H7 (cell line): ENCODE results near the gene NR3C1. TPM values are rescaled to one million over a fixed set of nuclear protein-coding genes. Genes with fewer than 3 reads are reported as not detected.
A peak's percentile ranks its signal among the peaks of the same experiment; 100 is the strongest.

Source experiments
- DNase-seq: peaks from one replicate; pipeline ENCODE4 v3.0.0; 2012
- H3K27me3 ChIP-seq: 2 replicates; pipeline ENCODE4 v1.6.0; 2011; ENCODE audit warnings: mild to moderate bottlenecking, low read length; ENCODE audit not compliant: control insufficient read depth, insufficient read depth
- H3K36me3 ChIP-seq: replicated peaks from 2 replicates; pipeline ENCODE4 v1.5.1; 2011; ENCODE audit warnings: low read length; ENCODE audit not compliant: control insufficient read depth, insufficient read depth
- H3K4me3 ChIP-seq: 2 replicates; pipeline ENCODE4 v1.5.1; 2011; ENCODE audit warnings: low read depth, mild to moderate bottlenecking, control low read depth, low read length, moderate library complexity; ENCODE audit not compliant: insufficient read depth
- total RNA-seq: library from RNA; depleted of rRNA; stranded (reverse); fragments of >200 nt; shearing (Covaris generic); gene quantifications from 2 replicates; pipeline ENCODE4 v1.2.3, GENCODE V29; 2014

Gene NR3C1
- total RNA-seq, 1 experiment from 2014 or later, result 21.1 TPM

DNA sequence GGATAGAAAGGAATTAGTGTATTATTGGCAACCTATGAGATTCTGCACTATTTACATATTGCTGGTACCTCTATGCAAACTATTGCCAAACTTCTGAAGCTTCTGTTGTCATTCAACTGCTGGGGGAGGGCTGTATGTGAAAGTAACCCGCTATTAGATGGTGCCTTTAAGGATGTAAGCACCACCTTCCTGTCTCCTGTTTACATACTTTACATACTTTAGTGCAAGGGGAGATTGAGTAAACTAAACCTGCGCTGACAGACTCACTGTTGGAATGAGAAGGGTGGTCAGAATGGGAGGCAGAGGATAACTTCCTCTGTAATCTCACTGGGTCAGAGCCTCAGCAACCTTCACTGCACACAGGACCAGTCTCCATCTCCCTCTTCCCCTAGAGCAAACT, 123.8 kb downstream of the NR3C1 start:
- DNase-seq, result peak; percentile 26
- H3K36me3 ChIP-seq, result no peaks in the 10 kb centered on the region
- no peak overlapping the region for H3K4me3 ChIP-seq
- H3K27me3 ChIP-seq, result no peaks in the 10 kb centered on the region

DNA sequence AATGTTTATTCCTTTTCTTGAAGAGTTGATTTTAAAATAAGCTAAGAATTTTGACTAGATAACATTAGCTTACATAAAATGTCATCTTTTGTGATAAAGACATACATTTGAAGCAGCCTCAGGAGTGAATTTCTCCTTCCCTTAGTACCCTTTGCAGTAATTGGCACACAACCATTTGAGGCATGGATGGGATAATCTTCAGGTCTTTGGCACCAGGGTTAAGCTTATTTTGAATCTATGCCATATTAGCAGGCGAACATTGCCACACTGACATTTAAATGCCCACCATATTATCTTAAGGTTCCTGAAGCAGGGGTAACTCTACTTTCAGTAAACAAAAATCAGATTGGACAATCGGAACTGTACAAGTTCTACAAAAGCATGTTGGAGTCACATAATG, 126.0 kb downstream of the NR3C1 start:
- Histone ChIP-seq H3K36me3 (no peaks in the 10 kb centered on the region), H3K4me3 (no peak overlapping the region), H3K27me3 (no peaks in the 10 kb centered on the region)
- DNase-seq, result no peak

DNA sequence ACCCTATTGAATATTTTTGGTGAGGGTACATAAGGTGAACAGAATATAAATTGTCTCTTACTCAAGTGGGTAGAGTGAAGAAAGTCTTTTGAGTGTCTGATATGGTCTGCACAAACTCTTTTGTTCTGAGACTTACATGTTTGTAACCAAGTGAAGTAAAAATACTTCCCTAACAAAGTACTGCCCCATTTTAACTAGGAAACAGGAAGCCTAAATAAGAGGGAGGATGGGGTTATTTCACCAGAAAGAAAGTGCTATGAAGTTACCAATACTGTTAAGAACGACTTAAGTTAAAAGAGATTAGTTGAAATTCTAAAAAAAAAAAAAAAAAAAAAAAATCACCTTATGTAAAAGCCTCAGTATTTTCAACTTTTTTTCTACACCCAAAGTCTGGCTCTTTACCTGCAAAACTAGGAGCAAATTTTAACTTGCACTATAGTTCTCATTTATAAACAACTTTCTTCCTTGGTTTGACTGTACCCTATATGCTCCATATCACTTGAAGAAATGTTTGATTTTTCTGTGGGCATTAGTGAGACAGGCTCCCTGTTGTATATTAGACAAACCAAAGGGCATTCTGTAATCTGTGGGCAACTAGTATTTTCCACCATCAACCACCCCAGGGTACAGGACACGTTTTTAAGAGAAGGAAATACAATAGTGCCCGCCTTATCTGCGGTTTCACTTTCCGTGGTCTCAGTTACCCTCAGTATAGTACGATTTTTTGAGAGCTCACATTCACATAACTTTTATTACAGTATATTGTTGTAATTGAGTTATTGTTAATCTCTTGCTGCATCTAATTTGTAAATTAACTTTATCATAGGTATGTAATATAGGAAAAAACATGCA, 127.7 kb downstream of the NR3C1 start:
- Histone ChIP-seq H3K4me3 (no peak overlapping the region), H3K36me3 (no peaks in the 10 kb centered on the region), H3K27me3 (no peaks in the 10 kb centered on the region)
- no peak for DNase-seq

DNA sequence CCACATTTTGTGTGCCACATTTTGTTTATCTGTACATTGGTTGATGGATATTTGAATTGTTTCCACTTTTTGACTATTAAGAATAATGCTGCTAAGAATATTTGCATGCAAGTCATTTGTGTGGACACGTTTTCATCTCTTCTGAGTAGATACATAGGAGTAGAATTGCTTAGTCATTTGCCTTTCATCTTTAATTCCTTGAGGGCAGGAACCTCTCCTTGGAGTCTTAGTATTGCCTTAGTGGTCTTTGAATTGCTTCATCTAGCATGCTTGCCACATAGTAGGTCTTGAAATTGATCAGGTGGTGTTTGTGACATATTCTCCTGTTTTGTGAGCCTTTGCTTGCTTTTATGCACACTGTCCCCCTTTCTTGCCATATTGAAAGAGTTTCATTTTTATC, 128.5 kb downstream of the NR3C1 start:
- H3K4me3 ChIP-seq, result no peak overlapping the region
- no peaks in the 10 kb centered on the region for H3K27me3 ChIP-seq
- no peaks in the 10 kb centered on the region for H3K36me3 ChIP-seq
- DNase-seq, result no peak

DNA sequence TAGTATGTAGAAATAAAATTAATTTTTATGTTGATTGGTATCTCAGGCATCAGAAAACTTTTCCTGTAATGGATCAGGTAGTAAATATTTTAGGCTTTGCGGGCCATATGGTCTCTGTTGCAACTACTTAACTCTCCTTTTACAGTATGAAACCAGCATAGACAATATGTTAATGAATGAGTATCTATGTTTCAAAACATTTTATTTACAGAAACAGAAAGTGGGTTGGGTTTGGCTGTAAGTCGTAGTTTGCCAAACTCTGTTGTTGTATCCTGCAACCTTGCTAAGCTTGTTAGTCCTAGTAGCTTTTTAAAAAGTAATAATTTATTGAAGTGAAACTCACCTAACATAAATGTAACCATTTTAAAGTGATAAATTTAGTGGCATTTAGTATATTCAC, 132.1 kb downstream of the NR3C1 start:
- Histone ChIP-seq H3K27me3 (no peaks in the 10 kb centered on the region), H3K4me3 (no peak overlapping the region), H3K36me3 (no peaks in the 10 kb centered on the region)
- no peak for DNase-seq

DNA sequence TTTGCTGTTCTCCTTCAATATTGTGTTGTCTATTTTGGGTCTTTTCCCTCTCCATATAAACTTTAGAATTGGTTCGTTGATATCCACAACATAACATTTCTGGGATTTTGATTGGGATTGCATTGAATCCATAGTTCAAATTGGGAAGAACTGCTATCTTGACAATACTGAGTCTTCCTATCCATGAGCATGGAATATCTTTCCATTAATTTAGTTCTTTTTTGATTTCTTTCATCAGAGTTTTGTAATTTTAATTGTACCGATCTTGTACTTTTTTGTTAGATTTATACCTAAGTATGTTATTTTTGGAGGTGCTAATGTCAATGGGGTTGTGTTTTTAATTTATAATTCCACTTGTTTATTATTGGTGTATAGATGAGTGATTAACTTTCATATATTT, 135.1 kb downstream of the NR3C1 start:
- H3K4me3 ChIP-seq, result no peak overlapping the region
- no peaks in the 10 kb centered on the region for H3K36me3 ChIP-seq
- no peaks in the 10 kb centered on the region for H3K27me3 ChIP-seq
- no peak for DNase-seq

DNA sequence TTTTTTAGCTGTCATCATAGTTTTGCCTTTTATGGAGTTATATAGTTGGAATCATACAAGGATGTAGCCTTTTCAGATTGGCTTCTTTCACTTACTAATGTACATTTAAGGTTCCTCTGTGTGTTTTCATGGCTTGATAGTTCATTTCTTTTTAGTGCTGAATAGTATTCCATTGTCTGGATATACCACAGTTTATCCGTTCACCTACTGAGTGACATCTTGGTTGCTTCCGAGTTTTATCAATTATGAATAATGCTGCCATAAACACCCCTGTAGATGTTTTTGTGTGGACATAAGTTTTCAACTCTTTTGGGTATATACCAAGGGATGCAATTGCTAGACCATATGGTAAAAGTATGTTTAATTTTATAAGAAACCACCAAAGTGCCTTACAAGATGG, 136.3 kb downstream of the NR3C1 start:
- H3K36me3 ChIP-seq, result no peaks in the 10 kb centered on the region
- no peak for DNase-seq
- H3K27me3 ChIP-seq, result no peaks in the 10 kb centered on the region
- no peak overlapping the region for H3K4me3 ChIP-seq

DNA sequence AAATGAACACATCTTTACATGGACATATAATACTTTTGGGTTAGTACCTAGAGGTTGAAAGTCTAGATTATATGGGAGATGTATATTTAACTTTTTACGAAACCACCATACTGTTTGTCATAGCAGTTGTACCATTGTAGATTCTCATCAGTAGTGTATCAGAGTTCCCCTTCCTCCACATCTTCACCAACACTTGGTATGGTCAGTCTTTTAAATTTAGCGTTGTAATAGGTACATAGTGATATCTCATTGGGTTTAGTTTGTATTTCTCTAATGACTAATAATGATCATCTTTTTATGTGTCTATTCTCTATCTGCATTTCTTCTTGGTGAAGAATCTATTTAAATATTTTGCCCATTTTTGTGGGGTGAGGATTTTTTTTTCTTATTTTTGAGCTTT, 137.5 kb downstream of the NR3C1 start:
- DNase-seq, result no peak
- Histone ChIP-seq H3K36me3 (no peaks in the 10 kb centered on the region), H3K27me3 (no peaks in the 10 kb centered on the region), H3K4me3 (no peak overlapping the region)

DNA sequence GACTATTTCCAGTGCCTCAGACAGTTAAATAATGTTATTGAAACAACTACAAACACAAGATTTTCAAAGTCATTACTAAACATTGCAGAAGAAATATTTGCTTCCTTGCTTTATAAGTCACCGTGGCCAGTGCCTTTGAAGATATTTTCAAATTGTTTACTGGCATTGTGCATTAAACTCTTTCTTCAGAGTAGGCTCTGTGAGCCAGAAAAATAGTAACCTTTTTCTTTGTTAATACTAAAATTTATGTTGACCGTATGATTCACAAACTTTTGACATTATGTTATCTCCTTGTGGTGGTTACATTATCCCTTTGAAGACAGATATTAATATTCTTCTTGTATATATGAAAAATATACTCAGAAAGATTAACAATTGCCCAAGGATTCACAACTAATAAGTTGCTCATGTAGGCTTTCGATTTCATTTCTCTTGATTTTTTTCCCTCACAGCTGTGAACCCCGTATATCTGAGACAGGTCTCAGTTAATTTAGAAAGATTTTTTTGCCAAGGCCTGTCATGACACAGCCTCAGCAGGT, 140.1 kb downstream of the NR3C1 start:
- H3K4me3 ChIP-seq, result no peak overlapping the region
- no peak for DNase-seq
- H3K27me3 ChIP-seq, result no peaks in the 10 kb centered on the region
- H3K36me3 ChIP-seq, result no peaks in the 10 kb centered on the region

DNA sequence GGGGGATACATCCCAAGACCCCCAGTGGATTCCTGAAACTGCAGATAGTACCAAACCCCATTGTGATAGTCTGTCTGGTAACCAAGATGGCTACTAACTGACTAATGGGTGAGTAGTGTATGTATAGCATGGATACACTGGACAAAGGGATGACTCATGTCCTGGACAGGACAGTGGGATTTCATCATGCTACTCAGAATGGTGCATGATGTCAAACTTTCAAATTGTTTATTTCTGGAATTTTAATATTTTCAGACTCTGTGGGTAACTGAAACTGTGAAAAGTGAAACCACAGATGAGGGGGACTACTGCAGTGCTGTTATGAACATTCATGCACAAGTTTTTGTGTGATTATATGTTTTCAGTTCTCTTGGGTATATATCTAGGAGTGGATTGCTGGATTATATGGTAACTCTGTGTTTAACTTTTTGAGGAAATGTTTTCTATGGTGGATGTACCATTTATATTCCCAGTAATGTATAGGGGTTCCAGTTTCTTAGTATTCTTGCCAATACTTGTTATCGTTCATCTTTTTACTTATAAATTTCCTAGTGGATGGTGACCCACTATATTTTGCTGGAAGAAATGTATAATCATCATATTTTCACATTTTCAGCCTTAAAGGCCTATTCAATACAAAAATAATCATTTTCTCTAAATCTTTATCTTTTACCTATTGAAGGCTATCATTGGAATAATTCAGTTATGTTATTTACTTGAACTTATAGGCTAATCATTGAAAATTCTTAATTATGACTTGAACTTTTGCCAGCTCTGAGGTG, 140.9 kb downstream of the NR3C1 start:
- no peaks in the 10 kb centered on the region for H3K27me3 ChIP-seq
- DNase-seq, result no peak
- no peak overlapping the region for H3K4me3 ChIP-seq
- no peaks in the 10 kb centered on the region for H3K36me3 ChIP-seq

DNA sequence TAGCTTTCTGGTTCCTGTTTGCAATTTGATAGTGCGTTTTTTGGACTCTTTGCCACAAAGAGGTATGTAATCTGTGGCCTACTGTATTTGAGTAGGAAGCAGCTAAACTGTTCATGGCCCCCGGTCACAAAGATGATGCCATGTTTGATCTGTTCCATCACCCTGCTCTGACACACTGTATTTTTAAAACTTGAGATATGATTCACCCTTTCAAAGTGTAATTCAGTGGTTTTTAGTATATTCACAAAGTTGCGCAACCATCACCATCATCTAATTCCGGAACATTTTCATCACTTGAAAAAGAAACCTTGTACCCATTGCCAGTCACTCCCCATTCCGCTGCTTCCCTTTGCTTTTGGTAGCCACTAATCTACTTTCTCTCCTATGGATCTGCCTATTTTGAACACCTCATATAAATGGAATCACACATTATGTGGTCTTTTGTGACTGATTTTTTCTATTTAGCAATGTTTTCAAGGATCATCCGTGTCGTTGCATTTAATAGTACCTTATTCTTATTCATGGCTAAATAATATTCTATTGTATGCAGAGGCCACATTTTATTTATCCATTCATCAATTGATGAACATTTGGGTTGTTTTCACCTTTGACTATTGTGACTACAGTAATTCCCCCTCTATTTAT, 141.6 kb downstream of the NR3C1 start:
- no peaks in the 10 kb centered on the region for H3K36me3 ChIP-seq
- no peaks in the 10 kb centered on the region for H3K27me3 ChIP-seq
- DNase-seq, result no peak
- H3K4me3 ChIP-seq, result no peak overlapping the region

DNA sequence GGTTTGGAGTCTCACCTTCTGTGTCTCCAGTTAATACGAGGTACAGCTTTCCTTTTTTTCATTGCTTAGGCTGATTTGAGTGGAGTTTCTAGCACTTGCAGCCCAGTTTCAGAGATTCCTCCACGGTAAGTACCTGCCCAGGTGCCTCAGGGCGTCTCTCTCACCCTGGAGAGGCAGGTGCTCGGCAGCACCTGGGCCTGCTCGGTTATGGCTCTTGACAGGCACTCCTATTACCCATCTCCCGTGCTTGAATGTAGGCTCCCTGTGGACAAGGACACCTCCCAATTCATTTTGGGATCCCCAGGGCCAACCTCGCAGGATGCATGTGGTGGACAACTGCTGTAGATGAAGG, 144.3 kb downstream of the NR3C1 start:
- no peak overlapping the region for H3K4me3 ChIP-seq
- DNase-seq, result no peak
- no peaks in the 10 kb centered on the region for H3K27me3 ChIP-seq
- H3K36me3 ChIP-seq, result no peaks in the 10 kb centered on the region

DNA sequence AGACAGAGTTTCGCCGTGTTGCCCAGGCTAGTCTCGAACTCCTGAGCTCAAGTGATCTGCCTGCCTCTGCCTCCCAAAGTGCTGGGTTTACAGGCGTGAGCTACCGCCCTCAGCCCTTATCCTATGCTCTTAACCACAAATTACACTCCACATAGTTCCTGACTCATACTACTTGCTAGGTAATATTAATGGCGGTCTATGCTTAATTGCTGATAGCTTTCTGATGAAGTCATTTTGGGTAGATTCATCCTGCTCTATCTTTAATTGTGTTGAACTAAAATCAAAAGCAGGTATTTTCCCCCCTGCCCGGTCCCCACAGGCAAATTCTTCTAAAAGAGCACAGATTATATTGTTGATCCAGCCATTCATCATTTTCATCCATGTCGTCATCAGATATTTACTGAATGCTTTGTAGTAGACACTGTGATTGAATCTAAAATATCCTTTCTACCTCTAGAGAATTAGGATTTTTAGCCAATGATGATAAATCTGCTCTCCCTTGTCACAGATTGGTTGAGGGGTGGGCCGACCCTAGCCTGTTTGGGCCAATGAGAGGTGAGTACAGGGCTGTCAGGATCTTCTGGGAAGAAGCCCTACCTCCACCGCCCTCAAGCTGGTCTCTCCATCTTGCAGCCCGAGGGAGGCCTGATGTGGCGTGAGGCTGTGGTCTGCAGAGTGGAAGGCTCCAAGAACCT, 144.8 kb downstream of the NR3C1 start:
- Histone ChIP-seq H3K4me3 (no peak overlapping the region), H3K27me3 (no peaks in the 10 kb centered on the region), H3K36me3 (no peaks in the 10 kb centered on the region)
- no peak for DNase-seq

DNA sequence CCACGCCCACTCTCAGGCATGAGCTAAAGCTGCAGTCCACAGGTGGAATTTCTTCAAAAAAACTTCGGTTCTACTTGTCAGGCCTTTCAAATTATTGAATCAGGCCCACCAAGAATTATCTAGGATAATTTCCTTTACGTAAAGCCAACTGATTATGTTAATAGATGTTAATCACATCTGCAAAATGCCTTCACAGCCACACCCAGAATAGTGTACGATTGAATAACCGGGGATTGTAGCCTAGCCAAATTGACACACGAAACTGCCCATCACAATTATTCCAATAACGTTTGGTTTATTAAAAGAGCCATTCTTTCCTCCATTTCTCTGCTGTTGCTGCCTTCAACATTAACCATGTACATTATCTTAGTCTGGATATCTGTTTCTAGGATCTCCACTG, 148.7 kb downstream of the NR3C1 start:
- no peak for DNase-seq
- H3K4me3 ChIP-seq, result no peak overlapping the region
- no peaks in the 10 kb centered on the region for H3K27me3 ChIP-seq
- no peaks in the 10 kb centered on the region for H3K36me3 ChIP-seq
